ENCODE data around the gene LRP8.

- no peak for TF ChIP-seq CTCF (IDR thresholded peaks at IDR 0.05; ENCODE audit: low read depth, low read length)
- no peak for TF ChIP-seq EZH2phosphoT487 (IDR thresholded peaks at IDR 0.05; ENCODE audit: low read depth)
Measured at GRCh38 chr1:53281133-53281532, 46.7 kb downstream of the LRP8 start.
